HCT116 (cell line): ENCODE data around the gene IL18BP.

Source experiments
- CEBPB ChIP-seq: IDR thresholded peaks from 2 replicates; pipeline ENCODE4 v1.6.1; 2012; ENCODE audit warnings: low read depth
- CTCF ChIP-seq, 3 experiments: fragments of 200-600 bp in 1 of 3; sonication (generic) in 1 of 3; IDR thresholded peaks in 2 of 3; conservative IDR thresholded peaks in 1 of 3; 2 replicates each; pipeline ENCODE4 v1.5.1; 2012 to 2017; ENCODE audit warnings: low read depth in 2 of 3, low read length in 2 of 3, antibody characterized with exemption in 1 of 3, borderline replicate concordance in 1 of 3, control low read depth in 1 of 3, mild to moderate bottlenecking in 1 of 3, mixed read lengths in 1 of 3, mixed run types in 1 of 3, moderate library complexity in 1 of 3; ENCODE audit not compliant: insufficient read depth in 1 of 3
- EZH2 ChIP-seq: fragments of 200-600 bp; sonication (generic); IDR thresholded peaks from 2 replicates; pipeline ENCODE4 v1.6.1; 2017; ENCODE audit warnings: antibody characterized with exemption, mixed run types
- EZH2phosphoT487 ChIP-seq: fragments of 200-600 bp; IDR thresholded peaks from 2 replicates; pipeline ENCODE4 v1.6.1; 2018; ENCODE audit warnings: antibody characterized with exemption, borderline replicate concordance
- JUND ChIP-seq: IDR thresholded peaks from 2 replicates; pipeline ENCODE4 v1.6.1; 2012
- MAX ChIP-seq: IDR thresholded peaks from 2 replicates; pipeline ENCODE4 v1.6.1; 2012
- POLR2A ChIP-seq: IDR thresholded peaks from 2 replicates; pipeline ENCODE4 v1.7.0; 2011; ENCODE audit warnings: borderline replicate concordance; ENCODE audit not compliant: insufficient read depth, insufficient read length; ENCODE audit errors: extremely low read depth
- SP1 ChIP-seq: IDR thresholded peaks from 2 replicates; pipeline ENCODE4 v1.6.1; 2012; ENCODE audit warnings: low read depth
- ZNF274 ChIP-seq: fragments of 200-500 bp; sonication (Bioruptor generic); IDR thresholded peaks from 2 replicates; pipeline ENCODE4 v1.6.1; 2014; ENCODE audit warnings: mild to moderate bottlenecking, low read depth, low read length, inconsistent platforms

- TF ChIP-seq POLR2A (no peak), ZNF274 (no peak), SP1 (no peak), CTCF (IDR thresholded peaks at IDR 0.05 in 2 of 3, conservative IDR thresholded peaks at IDR 0.05 in 1 of 3; ENCODE audit: borderline replicate concordance in 1 of 3, insufficient read depth in 1 of 3, low read depth in 2 of 3, low read length in 2 of 3) (no peak), MAX (no peak), EZH2phosphoT487 (no peak), EZH2 (no peak), JUND (no peak), CEBPB (no peak)
Measured at GRCh38 chr11:71971680-71972079, 27.0 kb upstream of the IL18BP start.
